ENCODE measurements around the gene MICALL1. TPM values are rescaled to one million over a fixed set of nuclear protein-coding genes. Genes with fewer than 3 reads are reported as not detected.
A peak's percentile ranks its signal among the peaks of the same experiment; 100 is the strongest.

MICALL1 gene
- total RNA-seq, 1 donor from 2014 or later: 65.5 TPM

DNA sequence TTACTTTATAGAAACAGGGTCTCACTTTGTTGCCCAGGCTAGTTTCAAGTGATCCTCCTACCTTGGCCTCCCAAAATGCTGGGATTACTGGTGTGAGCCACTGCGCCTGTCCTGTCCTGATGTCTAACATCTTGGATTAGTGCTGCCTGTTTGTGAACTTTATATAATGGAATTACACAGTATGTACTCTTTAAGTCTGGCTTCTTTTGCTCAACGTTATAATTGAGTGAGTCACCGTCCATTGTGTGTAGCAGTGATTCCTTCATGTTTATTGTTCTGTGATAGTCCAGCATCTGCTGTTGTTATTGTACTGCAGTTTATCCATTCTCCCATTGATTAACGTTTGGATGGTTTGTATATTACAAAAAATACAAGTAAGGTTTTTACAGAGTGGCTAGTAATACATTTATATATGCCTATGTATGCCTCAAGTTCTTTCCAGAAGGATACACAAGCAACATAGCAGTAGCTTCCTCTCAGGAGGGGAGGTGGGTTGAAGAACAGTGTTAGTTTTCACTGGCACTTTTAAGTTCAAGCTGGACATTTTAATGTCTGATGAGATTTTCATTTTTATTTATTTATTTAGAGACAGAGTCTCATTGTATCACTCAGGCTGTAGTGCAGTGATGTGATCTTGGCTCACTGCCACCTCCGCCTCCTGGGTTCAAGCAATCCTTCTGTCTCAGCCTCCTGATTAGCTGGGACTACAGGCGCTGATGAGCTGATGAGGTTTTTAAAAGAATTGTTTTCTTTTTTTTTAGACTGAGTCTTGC, 25.2 kb upstream of the MICALL1 start:
- Mint-ChIP-seq H3K36me3 (ENCODE audit: low read depth) (peaks cover 25% of the 10 kb centered on the region), H3K27me3 (ENCODE audit: low read depth) (no peaks in the 10 kb centered on the region), H3K9me3 (ENCODE audit: low read depth) (no peaks in the 10 kb centered on the region), H3K27ac (ENCODE audit: unreplicated experiment) (peak overlapping the region; percentile 32), H3K4me3 (ENCODE audit: unreplicated experiment) (no peak overlapping the region), H3K4me1 (ENCODE audit: low read depth) (peaks cover 14% of the 10 kb centered on the region)
- TF ChIP-seq, protein P1, sequence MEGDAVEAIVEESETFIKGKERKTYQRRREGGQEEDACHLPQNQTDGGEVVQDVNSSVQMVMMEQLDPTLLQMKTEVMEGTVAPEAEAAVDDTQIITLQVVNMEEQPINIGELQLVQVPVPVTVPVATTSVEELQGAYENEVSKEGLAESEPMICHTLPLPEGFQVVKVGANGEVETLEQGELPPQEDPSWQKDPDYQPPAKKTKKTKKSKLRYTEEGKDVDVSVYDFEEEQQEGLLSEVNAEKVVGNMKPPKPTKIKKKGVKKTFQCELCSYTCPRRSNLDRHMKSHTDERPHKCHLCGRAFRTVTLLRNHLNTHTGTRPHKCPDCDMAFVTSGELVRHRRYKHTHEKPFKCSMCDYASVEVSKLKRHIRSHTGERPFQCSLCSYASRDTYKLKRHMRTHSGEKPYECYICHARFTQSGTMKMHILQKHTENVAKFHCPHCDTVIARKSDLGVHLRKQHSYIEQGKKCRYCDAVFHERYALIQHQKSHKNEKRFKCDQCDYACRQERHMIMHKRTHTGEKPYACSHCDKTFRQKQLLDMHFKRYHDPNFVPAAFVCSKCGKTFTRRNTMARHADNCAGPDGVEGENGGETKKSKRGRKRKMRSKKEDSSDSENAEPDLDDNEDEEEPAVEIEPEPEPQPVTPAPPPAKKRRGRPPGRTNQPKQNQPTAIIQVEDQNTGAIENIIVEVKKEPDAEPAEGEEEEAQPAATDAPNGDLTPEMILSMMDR (IDR thresholded peaks at IDR 0.05): no peak
- no peak for DNase-seq (ENCODE audit: low spot score)

GRCh38 chr22:37884420-37884819, 21.7 kb upstream of the MICALL1 start:
- TF ChIP-seq, protein P1 (IDR thresholded peaks at IDR 0.05): no peak
- DNase-seq (ENCODE audit: low spot score): no peak
- no peaks in the 10 kb centered on the region for H3K9me3 Mint-ChIP-seq (ENCODE audit: low read depth)
- peaks cover 18% of the 10 kb centered on the region for H3K36me3 Mint-ChIP-seq (ENCODE audit: low read depth)
- peak overlapping the region; percentile 39 for H3K27ac Mint-ChIP-seq (ENCODE audit: unreplicated experiment)
- peaks cover 30% of the 10 kb centered on the region for H3K4me1 Mint-ChIP-seq (ENCODE audit: low read depth)
- H3K27me3 Mint-ChIP-seq (ENCODE audit: low read depth): no peaks in the 10 kb centered on the region
- H3K4me3 Mint-ChIP-seq (ENCODE audit: unreplicated experiment): no peak overlapping the region

GRCh38 chr22:37887584-37888378, 18.3 kb upstream of the MICALL1 start:
- TF ChIP-seq, protein P1 (IDR thresholded peaks at IDR 0.05): peak; percentile 88
- no peaks in the 10 kb centered on the region for H3K9me3 Mint-ChIP-seq (ENCODE audit: low read depth)

GRCh38 chr22:37891926-37892325, 14.2 kb upstream of the MICALL1 start:
- TF ChIP-seq, protein P1 (IDR thresholded peaks at IDR 0.05): no peak
- Mint-ChIP-seq H3K4me3 (ENCODE audit: unreplicated experiment) (no peak overlapping the region), H3K27me3 (ENCODE audit: low read depth) (no peaks in the 10 kb centered on the region), H3K27ac (ENCODE audit: unreplicated experiment) (no peak overlapping the region), H3K4me1 (ENCODE audit: low read depth) (peaks cover 49% of the 10 kb centered on the region), H3K36me3 (ENCODE audit: low read depth) (peaks cover 15% of the 10 kb centered on the region), H3K9me3 (ENCODE audit: low read depth) (no peaks in the 10 kb centered on the region)
- DNase-seq (ENCODE audit: low spot score): no peak

More at GRCh38 chr22:37887584-37888378, 18.3 kb upstream of the MICALL1 start:
- H3K36me3 Mint-ChIP-seq (ENCODE audit: low read depth): peaks cover 22% of the 10 kb centered on the region
- H3K4me3 Mint-ChIP-seq (ENCODE audit: unreplicated experiment): peak overlapping the region; percentile 18
- H3K27ac Mint-ChIP-seq (ENCODE audit: unreplicated experiment): peak overlapping the region; percentile 72
- H3K27me3 Mint-ChIP-seq (ENCODE audit: low read depth): no peaks in the 10 kb centered on the region
- peaks cover 37% of the 10 kb centered on the region for H3K4me1 Mint-ChIP-seq (ENCODE audit: low read depth)
- DNase-seq (ENCODE audit: low spot score): no peak

- peak overlapping the region; percentile 39 for H3K27ac Mint-ChIP-seq (ENCODE audit: unreplicated experiment)
These were observed 13.3 kb upstream of the MICALL1 start for GRCh38 chr22:37892566-37893335.

More at GRCh38 chr22:37892566-37893335, 13.3 kb upstream of the MICALL1 start:
- no peak overlapping the region for H3K4me3 Mint-ChIP-seq (ENCODE audit: unreplicated experiment)
- H3K27me3 Mint-ChIP-seq (ENCODE audit: low read depth): no peaks in the 10 kb centered on the region
- TF ChIP-seq, protein P1 (IDR thresholded peaks at IDR 0.05): no peak
- no peak for DNase-seq (ENCODE audit: low spot score)
- peaks cover 15% of the 10 kb centered on the region for H3K36me3 Mint-ChIP-seq (ENCODE audit: low read depth)
- H3K4me1 Mint-ChIP-seq (ENCODE audit: low read depth): peaks cover 45% of the 10 kb centered on the region
- H3K9me3 Mint-ChIP-seq (ENCODE audit: low read depth): no peaks in the 10 kb centered on the region

Data from chondrocyte (in vitro differentiated cells).